Epithelial cell of proximal tubule (primary cell): ENCODE measurements around the gene MPDU1. TPM values are rescaled to one million over a fixed set of nuclear protein-coding genes. Genes with fewer than 3 reads are reported as not detected.
A peak's percentile ranks its signal among the peaks of the same experiment; 100 is the strongest.
"Not testable (repeated sequence)": the region's sequence is repeated elsewhere in the genome, so short reads cannot be mapped to it uniquely, and the experiment has no call there.

Experiments used
- DNase-seq: peaks from one replicate; pipeline ENCODE4 v3.0.0-alpha.2; 2011; ENCODE audit warnings: low read depth
- H3K4me3 ChIP-seq: 2 replicates; pipeline ENCODE4 v1.5.1; 2011; ENCODE audit warnings: low read depth, mild to moderate bottlenecking, low read length
- CTCF ChIP-seq: conservative IDR thresholded peaks from 2 replicates; pipeline ENCODE4 v1.5.1; 2012; ENCODE audit warnings: low read depth, mild to moderate bottlenecking, low read length
- total RNA-seq: library from RNA; depleted of rRNA; stranded (reverse); fragments of >200 nt; gene quantifications from 2 replicates; pipeline ENCODE4 v1.2.3, GENCODE V29; 2015

The MPDU1 gene
- total RNA-seq, 1 donor from 2014 or later: 236 TPM

GRCh38 chr17:7623661-7624060 is 40.0 kb downstream of the MPDU1 start:
- no peak for DNase-seq
- TF ChIP-seq CTCF: no peak
- no peak overlapping the region for H3K4me3 ChIP-seq

GRCh38 chr17:7625749-7626148 is 42.1 kb downstream of the MPDU1 start:
- not testable (repeated sequence) for H3K4me3 ChIP-seq, DNase-seq

GRCh38 chr17:7626307-7626706 is 42.7 kb downstream of the MPDU1 start:
- H3K4me3 ChIP-seq: peak overlapping the region; percentile 90
- no peak for DNase-seq
- no peak for TF ChIP-seq CTCF

GRCh38 chr17:7626956-7627249 is 43.3 kb downstream of the MPDU1 start:
- TF ChIP-seq CTCF: no peak
- H3K4me3 ChIP-seq: peak overlapping the region; percentile 90
- DNase-seq: no peak

- DNase-seq: peak; percentile 56
- peak within 1 kb of the TSS; percentile 90 for H3K4me3 ChIP-seq
- no peak for TF ChIP-seq CTCF
These were observed 43.8 kb downstream of the MPDU1 start, which contains the start of gene SAT2 for GRCh38 chr17:7627250-7628121. TSS of gene SAT2 (minus strand) at chr17:7627821. CDS start at chr17:7627635, 186 bp downstream.

GRCh38 chr17:7629939-7630571 is 46.4 kb downstream of the MPDU1 start, which contains the start of gene SHBG:
TSS of gene SHBG (plus strand) at chr17:7630135. CDS start at chr17:7630173, 38 bp downstream.
- no peak within 1 kb of the TSS for H3K4me3 ChIP-seq
- no peak for DNase-seq
- no peak for TF ChIP-seq CTCF

GRCh38 chr17:7631398-7632380 is 48.0 kb downstream of the MPDU1 start:
- no peak overlapping the region for H3K4me3 ChIP-seq
- DNase-seq: no peak
- no peak for TF ChIP-seq CTCF
